Panc1 (cell line): Measurements from ENCODE around the gene PNMA6E.

Experiments used
- CTCF ChIP-seq: fragments of 450-650 bp; IDR thresholded peaks from 2 replicates; pipeline ENCODE4 v1.5.1; 2017; ENCODE audit warnings: mild to moderate bottlenecking
- REST ChIP-seq, 2 experiments: IDR thresholded peaks; 2 replicates each; pipeline ENCODE4 v1.6.1; 2011 to 2012; ENCODE audit warnings: low read depth in 2 of 2, control low read depth in 1 of 2, low read length in 1 of 2, mild to moderate bottlenecking in 1 of 2, moderate library complexity in 1 of 2; ENCODE audit not compliant: insufficient read depth in 1 of 2
- SIN3A ChIP-seq: IDR thresholded peaks from 2 replicates; pipeline ENCODE4 v1.6.1; 2012; ENCODE audit warnings: low read depth, mild to moderate bottlenecking, low read length, moderate library complexity, borderline replicate concordance; ENCODE audit not compliant: insufficient read depth

GRCh38 chrX:153411255-153411987 lies 10.3 kb upstream of the PNMA6E start, which contains the start of gene ZFP92:
- TF ChIP-seq CTCF (no peak), SIN3A (no peak), REST (IDR thresholded peaks at IDR 0.05; ENCODE audit: insufficient read depth in 1 of 2, low read depth in 2 of 2, low read length in 1 of 2) (no peak)
